ENCODE data around the gene ENO1.
"Not testable (repeated sequence)": the region's sequence is repeated elsewhere in the genome, so short reads cannot be mapped to it uniquely, and the experiment has no call there.

Gene ENO1

DNA sequence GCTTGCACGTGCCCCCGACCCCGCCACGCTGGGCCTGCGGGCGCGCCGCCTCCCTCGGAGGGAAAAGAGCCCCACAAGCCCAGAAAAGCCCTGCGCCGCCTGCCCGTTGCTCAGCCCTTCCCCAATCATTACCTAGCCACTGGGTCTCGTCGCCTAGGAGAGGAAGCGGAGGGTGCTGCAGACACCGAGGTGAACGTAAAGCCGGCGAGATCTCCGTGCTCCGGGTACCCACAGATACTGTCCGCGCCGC is at the start of gene ENO1:
Gene ENO1 (minus strand): TSS at position 239 of the 250 bp plus-strand sequence. CDS start 3,778 bp downstream, outside the sequence.
- DNase-seq = no peak

DNA sequence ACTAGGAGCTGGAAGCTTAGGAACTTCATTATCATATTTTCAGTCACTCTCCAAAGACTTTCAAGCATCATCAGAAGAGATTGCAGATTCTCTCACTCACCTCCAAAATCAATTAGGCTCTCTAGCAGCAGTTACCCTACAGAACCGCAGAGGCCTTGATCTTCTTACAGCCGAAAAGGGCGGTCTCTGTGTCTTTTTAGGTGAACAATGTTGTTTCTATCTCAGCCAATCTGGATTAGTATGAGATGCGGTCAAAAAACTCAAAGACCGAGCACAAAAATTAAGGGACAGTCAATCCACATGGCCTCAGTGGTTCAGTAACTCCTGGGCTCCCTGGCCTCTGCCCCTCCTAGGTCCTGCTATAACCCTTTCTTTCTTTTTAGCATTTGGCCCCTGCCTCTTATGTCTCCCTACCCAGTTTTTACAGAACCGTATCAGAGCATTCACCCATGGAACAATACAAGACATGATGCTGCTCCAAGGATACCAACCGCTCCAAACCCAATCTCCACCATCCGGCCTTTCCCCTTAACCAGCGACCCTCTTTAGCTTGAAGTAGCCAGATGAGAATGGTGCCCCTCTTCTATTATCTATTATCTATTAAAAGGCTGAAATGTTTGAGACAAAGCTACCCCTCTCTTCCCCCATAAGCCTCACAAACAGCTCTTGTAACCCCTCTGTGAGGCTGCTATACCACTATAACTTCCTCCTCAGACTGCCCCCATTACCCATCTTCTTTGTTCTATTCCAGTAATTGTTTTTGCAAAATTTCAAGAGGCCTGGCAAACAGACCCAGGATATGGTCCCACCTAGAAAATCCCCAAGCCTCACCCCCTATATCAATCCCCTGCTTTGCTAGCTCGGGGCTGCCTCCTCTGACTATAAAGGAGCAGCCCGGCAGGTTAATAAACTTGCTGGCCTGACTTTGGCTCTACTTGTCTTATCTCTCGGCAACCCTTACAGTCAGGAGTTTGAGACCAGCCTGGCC is 48.5 kb upstream of the ENO1 start:
- peak; percentile 27 for DNase-seq

DNA sequence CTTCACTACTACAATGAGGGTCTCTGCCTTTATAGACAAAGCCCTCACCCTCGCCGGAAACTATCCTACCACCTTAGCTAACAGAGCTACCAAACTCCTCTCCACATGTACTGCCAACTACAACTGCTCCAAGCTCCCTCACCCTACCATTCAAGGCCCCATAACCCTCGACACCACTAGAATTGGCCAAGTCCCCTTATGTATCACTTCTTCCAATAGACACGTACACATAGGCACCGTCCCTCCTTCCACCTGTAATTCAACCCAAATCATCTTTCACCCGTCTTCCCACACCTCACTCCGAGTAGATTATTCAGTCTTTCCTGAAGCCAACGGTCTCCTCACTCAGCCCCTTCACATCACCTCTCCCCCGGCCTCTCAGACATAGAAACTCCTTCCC is 47.5 kb upstream of the ENO1 start:
- no peak for DNase-seq

DNA sequence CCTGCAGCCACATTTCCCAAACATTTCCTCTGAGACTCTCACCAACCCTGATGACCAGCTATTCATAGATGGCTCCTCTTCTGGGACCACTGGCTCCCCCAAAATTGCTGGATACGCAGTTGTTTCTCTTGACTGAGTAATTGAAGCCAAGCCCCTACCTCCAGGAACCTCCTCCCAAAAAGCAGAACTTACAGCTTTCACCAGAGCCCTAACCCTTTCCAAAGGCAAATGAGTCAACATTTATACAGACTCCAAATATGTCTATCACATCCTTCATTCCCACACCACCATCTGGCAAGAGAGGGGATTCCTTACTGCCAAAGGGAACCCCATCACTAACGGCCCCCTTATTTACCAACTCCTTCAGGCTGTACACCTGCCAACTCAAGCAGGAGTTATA is 46.9 kb upstream of the ENO1 start:
- DNase-seq = no peak

DNA sequence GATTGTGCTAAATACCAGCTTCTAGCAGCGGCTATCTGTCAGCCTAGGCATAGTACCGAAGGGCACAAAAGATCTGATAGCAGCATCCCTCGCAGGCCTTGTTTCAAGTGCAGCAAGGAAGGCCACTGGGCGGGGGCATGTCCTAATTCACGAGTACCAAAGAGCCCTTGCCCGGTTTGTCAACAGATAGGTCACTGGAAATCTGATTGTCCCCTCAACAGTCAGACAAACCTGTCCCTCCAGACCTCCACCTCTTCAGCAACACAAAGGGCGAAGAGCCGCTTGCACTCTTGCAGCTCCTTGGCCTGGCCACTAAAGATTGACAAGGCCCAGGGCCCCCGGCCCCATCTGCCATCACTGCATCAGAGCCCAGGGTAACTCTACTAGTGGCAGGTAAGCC is 44.5 kb upstream of the ENO1 start:
- no peak for DNase-seq

DNA sequence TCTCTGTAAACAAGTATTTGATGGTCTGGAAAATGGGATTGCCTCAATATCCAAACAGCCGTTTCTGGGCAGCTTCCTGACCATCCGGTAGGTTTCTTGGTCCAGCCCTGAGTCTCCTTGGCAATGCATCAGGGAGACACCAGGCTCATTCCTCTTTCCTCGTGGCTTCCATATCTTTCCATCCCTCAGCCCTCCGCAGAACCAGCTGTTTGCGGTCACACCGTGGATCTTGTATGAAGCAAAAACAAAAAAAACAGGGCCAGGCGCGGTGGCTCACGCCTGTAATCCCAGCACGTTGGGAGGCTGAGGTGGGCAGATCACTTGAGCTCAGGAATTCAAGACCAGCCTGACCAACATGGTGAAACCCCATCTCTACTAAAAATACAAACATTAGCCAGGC is 39.0 kb upstream of the ENO1 start:
- not testable (repeated sequence) for DNase-seq

DNA sequence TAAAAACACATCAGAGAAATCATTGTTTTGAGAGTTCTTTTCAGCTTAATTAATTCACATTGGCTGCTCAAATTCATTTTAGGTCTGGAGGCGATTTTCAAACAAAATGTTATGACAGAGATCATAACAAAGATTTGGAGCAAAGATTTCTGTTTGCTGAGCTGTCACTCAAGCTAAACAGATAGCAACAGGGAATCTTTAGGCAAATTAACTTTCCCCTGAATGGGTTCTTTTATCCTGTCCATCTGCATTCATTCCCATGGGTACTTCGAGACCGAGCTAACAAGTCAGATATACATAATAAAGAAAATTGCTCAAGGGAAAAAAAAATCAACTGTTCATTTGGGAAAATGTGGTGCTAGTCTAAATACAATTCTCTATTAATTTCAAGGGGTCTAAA is 37.0 kb upstream of the ENO1 start:
- no peak for DNase-seq

DNA sequence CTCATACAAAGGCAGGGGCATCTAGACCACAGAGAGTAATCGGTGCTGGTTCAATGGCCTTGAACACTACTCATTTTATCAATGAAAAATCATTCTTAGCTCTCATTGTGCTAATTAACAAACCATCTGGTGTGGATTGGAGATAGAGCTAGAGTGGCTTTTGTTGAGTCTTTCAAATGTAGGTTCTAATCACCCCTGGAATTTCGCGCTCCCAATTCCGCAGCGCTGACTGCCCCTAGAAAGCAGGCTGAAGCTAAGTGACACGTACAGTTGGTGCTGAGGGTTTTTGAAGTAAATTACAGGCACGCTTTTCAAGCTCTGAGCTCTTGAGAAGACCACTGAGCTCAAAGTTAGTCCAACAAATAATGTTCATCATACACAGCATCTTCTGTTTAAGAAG is 36.0 kb upstream of the ENO1 start:
- DNase-seq = no peak

DNA sequence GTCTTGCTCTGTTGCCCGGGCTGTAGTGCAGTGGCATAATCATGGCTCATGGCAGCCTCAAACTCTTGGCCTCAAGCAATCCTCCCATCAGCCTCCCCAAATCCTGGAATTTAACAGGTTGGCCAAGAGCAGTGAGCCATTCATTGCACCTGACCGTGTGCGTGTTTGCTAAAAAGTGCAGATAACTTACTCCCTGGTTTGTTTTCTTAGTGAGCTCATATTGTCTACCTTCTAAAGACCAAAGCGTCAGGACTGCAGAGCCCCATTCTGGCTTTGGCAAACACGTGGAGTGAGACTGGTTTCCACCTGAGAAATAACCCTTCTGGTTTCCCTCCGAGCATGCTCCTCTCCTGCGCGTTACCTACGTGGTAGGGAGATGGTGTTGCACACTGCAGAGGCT is 35.0 kb upstream of the ENO1 start:
- DNase-seq = no peak

DNA sequence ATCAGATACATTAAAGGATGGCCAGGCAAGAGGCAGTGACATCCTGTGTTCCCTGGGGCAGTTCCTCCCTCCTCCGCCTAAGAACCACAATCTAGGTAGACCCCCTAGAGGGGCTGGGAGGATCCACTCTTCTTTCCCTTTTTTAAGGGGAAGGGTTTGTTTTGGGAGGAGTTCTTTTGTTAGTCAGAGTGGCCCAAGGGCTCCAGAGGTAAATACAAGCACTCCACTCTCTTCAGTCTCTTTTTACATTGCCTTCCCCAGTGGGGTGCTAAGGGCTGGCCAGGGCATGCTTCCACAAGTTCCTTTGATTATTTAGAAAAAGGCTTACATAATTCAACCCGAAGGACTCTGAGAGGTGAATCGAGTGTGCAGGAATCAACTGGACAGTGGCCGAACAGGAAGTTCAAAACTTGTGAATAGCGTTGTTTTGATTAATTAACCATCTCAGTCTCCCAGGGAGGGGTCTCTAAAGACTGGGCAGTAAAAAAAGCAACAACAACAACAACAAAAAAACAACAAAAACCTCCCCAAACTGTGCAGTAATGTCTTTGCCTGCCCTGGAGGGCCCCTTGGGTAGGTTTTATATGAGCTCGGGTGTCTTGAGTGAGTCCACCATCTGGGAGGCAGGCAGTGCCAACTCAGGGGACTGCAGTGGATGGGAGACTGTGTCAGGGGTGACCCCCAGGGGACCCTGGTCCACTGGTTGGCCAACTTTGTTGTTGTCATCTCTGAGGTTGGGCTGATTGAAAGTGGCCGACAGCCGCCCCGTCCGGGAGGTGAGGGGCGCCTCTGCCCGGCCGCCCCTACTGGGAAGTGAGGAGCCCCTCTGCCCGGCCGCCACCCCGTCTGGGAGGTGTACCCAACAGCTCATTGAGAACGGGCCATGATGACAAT is 33.2 kb upstream of the ENO1 start:
- DNase-seq = peak; percentile 62

DNA sequence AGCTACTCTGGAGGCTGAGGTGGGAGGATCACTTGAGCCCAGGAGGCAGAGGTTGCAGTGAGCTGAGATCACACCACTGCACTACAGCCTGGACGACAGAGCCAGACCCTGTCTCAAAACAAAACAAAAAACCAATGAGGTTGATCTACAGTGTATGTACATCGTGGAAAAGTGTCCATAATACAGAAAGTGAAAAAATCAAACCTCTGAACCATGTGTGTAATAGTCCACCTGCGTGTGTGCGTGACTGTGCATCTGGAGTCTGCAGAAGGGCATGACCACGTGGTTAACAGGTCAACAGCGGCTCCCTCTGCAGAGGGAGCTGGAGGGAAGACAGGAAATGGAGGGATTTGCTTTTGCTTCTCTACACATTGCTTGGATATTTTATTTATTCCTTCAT is 32.4 kb upstream of the ENO1 start:
- DNase-seq = no peak

DNA sequence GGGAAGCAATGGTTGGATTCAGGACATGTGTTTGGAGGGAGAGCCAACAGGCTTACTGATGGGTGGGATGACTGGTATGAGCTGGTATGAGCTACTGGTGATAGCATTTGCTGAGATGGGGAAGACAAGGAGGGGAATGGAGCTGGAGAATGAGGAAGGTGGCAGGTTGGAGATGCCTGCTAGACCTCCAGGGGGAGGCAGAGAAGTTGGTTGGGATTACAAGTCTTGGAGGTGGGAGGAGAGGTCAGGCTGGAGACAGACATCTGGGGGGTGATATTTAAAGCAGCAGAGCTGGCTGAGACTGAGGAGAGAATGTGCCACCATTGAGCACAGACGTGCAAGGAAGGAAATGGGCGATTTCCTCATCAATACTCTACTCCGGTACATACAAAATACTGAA is 31.8 kb upstream of the ENO1 start:
- no peak for DNase-seq

DNA sequence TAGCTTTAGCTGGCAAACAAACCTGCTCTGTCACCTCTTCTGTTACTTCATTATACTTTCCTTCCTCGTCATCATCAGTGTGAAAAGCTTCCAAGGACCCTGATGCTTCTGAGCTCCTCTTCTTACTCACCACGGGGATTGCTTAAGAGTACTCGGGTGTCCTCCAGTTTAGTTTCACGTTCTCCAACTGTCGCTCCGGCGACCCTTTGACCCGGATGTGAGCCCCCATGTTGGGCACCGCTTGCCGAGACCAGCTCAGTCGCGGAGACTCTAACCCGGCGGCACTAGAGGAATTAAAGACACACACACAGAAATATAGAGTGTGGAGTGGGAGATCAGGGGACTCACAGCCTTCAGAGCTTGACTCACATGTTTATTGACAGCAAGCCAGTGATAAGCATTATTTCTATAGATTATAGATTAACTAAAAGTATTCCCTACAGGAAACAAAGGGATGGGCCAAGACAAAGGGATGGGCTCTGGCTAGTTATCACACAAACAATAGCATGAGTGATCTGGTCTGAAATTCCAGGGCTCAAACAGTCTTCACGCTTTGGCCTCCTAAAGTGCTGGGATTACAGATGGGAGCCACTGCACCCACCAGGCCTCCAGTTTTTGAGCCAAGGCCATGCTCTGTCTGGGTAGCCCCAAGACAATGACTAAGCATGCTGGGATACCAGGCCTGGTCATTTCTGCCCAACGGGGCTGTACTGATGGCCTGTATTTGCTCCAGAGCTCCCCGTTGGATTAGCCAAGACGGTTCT is 30.1 kb upstream of the ENO1 start:
- DNase-seq = no peak

DNA sequence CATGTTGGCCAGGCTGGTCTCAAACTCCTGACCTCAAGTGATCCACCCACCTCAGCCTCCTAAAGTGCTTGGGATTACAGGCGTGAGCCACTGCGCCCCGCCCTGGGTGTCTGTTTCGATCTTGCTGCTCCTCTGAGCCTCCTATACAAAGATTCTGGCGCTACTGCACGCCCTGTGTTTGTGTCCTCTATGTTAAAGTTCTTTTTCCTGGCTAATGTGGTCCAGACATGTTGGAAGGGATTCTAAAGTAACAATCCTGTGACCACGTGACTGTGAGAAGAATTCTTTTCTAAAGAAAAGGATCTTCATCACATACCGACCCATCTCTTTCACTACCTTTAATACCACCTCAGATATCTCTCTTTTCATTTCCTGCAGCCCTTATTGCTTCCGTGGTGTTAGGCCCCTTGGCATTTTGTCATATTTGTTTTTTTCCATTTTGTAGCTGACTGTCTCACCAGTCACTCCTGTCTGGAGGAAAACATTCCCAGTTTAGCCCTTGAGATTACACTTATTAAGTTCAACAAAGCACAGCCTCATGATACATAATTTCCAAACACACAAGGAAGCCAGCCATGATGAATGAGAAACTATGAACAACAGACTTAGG is 27.2 kb upstream of the ENO1 start:
- DNase-seq = no peak

DNA sequence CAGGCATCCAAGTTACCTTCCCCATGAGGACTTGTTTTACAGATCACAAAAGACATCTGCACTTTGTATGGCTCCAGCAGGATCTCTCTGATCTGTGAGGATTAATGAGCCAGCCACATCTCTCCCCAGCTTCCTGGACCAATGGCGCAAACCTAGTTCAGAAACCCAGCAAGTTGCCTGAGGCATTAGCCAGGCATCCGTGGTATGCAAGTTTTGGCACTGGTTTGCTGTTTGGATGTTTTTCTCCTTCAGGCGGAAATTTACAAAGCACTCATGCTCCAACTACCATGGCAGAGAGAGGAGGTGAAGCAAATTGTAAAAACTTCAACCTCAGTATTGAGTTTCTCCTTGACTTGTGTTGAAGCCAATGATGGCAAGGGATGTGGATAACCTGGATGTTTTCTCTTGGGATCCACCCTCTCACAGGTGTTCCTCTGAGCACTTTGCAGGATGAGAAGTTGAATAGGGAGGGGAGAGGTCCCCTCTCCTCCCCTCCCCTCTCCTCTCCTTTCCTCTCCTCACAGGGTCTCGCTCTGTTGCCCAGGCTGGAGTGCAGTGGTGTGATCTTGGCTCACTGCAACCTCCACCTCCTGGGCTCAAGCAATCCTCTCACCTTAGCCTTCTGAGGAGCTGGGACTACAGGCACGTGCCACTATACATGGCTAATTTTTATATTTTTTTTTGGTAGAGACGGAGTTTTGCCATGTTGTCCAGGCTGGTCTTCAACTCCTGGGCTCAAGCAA is 25.6 kb upstream of the ENO1 start:
- DNase-seq = no peak

DNA sequence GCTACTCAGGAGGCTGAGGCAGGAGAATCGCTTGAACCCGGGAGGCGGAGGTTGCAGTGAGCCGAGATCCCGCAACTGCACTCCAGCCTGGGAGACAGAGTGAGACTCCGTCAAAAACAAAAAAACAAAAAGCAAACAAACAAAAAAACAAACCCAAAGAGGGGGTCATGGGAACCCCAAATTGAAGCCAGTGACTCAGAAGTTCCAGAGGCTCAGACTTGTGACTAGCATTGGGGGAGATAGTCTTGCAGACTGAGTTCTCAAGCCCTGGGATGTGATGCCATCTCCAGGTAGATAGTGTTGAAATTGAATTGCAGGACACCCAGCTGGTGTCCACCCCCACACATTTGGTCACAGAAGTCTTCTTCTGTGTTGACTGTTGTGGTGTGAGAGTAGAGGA is 24.9 kb upstream of the ENO1 start:
- DNase-seq = no peak

DNA sequence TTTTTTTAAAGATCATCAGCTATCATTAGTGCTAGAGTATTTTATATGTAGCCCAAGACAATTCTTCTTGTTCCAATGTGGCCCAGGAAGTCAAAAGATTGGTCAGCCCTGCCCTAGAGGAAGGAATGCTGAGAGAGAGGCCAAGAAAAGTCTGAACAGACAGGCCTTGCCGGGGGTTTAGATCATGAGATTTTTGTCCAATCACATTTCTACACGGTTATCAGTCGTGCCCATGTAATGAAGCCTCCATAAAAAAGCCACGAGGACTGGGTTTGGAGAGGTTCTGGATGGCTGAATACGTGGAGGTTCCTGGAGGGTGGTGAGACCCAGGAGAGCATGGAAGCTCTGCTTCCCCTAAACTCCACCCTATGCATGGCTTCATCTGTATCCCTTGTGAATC is 24.3 kb upstream of the ENO1 start:
- no peak for DNase-seq

DNA sequence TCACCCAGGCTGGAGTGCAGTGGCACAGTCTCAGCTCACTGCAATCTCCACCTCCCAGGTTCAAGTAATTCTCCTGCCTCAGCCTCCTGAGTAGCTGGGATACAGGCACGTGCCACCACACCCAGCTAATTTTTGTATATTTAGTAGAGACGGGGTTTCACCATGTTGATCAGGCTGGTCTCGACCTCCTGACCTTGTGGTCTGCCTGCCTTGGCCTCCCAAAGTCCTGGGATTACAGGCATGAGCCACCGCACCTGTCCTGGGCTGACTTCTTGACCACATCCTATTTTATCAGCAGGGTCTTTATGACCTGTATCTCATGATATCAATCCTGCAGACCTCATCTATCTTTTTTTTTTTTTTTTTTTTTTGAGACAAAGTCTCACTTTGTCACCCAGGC is 22.2 kb upstream of the ENO1 start:
- DNase-seq = not testable (repeated sequence)

DNA sequence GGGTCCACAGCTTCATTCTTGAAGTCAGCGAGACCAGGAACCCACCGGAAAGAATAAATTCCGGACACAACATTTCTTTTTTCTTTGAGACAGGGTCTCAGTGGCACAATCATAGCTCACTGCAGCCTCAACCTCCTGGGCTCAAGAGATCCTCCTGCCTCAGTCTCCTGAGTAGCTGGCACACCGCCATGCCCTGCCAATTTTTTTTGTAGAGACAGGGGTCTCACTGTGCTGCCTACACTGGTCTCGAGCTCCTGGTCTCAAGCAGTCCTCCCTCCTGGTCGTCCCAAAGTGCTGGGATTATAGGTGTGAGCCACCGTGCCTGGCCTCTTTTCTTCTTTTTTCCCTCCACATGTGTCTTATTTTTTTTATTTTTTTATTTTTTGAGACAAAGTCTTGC is 20.6 kb upstream of the ENO1 start:
- DNase-seq = no peak

DNA sequence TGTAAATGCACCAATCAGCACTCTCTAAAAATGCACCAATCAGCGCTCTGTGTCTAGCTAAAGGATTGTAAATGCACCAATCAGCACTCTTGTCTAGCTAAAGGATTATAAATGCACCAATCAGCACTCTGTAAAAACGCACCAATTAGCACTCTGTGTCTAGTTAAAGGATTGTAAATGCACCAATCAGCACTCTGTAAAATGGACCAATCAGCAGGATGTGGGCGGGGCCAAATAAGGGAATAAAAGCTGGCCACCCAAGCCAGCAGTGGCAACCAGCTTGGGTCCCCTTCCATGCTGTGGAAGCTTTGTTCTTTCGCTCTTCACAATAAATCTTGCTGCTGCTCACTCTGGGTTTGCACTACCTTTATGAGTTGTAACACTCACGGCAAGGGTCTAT is 19.9 kb upstream of the ENO1 start:
- not testable (repeated sequence) for DNase-seq

DNA sequence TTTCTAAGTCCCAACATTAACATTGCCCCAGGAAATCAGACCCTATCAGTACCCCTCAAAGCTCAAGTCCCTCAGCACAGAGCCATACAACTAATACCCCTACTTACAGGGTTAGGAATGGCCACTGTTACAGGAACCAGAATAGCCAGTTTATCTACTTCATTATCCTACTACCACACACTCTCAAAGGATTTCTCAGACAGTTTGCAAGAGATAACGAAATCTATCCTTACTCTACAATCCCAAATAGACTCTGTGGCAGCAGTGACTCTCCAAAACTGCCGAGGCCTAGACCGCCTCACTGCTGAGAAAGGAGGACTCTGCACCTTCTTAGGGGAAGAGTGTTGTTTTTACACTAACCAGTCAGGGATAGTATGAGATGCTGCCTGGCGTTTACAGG is 19.0 kb upstream of the ENO1 start:
- DNase-seq = not testable (repeated sequence)

DNA sequence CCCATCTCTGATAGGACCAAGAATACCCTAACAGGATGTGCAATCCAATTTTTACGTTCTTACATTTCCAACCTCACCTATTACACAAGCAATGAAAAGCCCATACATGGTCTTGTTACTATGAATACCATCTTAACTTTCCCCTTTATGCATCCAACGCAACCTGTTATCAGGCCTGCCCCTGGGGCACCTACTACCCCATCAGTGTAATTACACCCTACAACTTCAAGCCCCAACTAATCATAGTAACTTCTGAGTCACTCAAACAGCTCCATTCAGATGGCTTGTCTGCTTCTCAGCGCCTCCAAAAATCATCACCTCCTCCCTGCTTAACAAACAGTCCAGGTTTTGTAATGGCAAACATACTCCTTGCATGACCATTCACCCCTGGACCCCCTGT is 18.3 kb upstream of the ENO1 start:
- not testable (repeated sequence) for DNase-seq

Data from NCI-H187 treated with DMSO at 0.1 percent for 48 hours (cell line).